Astrocyte of the spinal cord (primary cell): ENCODE results near the gene ZDHHC15.
"Not testable (repeated sequence)": the region's sequence is repeated elsewhere in the genome, so short reads cannot be mapped to it uniquely, and the experiment has no call there.

Source experiments
- DNase-seq: peaks from one replicate; pipeline ENCODE4 v3.0.0; 2011; ENCODE audit warnings: low read depth, low spot score
- H3K4me3 ChIP-seq: 2 replicates; pipeline ENCODE4 v1.5.1; 2011; ENCODE audit warnings: low read depth, mild to moderate bottlenecking, low read length, moderate library complexity
- in situ Hi-C: cut with HindIII; loops from 2 replicates; pipeline ENCODE4 v1.10.0; 2017; ENCODE audit warnings: low sequenced_read_pairs
- TF ChIP-seq, protein P1 (sequence below): IDR thresholded peaks from 2 replicates; pipeline ENCODE4 v1.5.1; 2012; ENCODE audit warnings: low read depth, mild to moderate bottlenecking, low read length, inconsistent platforms

ZDHHC15 gene

DNA sequence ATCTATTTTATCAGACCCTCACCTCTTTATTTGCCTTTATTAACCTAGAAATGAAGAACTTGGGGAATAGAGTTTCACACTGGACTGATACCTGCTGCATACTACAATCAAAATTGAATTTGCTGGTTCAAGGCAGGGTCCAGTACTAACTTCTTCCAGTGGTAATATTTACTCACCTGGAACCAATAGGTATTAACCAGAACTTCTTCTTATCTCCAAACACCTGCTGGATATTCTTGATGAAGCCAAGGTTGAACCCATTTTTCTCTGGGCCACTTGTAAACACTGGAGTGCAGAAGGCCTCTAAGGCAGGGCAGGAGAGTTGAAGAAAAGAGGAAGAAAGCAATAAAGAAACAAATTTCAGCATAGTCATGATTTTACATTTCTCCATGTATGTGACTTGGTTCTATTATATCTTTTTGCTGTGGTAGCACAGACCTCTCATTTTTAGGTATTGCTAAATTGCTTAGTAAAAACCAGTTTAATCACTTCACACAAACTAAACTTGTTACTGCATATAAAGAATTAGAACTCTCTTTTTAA lies 101.1 kb downstream of the ZDHHC15 start:
- TF ChIP-seq, protein P1, sequence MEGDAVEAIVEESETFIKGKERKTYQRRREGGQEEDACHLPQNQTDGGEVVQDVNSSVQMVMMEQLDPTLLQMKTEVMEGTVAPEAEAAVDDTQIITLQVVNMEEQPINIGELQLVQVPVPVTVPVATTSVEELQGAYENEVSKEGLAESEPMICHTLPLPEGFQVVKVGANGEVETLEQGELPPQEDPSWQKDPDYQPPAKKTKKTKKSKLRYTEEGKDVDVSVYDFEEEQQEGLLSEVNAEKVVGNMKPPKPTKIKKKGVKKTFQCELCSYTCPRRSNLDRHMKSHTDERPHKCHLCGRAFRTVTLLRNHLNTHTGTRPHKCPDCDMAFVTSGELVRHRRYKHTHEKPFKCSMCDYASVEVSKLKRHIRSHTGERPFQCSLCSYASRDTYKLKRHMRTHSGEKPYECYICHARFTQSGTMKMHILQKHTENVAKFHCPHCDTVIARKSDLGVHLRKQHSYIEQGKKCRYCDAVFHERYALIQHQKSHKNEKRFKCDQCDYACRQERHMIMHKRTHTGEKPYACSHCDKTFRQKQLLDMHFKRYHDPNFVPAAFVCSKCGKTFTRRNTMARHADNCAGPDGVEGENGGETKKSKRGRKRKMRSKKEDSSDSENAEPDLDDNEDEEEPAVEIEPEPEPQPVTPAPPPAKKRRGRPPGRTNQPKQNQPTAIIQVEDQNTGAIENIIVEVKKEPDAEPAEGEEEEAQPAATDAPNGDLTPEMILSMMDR: no peak
- in situ Hi-C loops: no loop called here

DNA sequence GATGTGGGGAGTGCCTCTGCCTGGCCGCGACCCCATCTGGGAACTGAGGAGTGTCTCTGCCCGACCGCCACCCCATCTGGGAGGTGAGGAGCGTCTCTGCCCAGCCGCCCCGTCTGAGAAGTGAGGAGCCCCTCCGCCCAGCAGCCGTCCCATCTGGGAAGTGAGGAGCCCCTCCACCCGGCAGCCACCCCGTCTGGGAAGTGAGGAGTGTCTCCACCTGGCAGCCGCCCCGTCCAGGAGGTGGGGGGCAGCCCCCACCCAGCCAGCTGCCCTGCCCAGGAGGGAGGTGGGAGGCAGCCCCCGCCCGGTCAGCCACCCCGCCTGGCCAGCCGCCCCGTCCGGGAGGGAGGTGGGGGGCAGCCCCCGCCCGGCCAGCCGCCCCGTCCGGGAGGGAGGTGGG lies 115.7 kb downstream of the ZDHHC15 start:
- in situ Hi-C loops, DNase-seq, H3K4me3 ChIP-seq: not testable (repeated sequence)

More for the DNA sequence above, 101.1 kb downstream of the ZDHHC15 start:
- no peak overlapping the region for H3K4me3 ChIP-seq
- no peak for DNase-seq

DNA sequence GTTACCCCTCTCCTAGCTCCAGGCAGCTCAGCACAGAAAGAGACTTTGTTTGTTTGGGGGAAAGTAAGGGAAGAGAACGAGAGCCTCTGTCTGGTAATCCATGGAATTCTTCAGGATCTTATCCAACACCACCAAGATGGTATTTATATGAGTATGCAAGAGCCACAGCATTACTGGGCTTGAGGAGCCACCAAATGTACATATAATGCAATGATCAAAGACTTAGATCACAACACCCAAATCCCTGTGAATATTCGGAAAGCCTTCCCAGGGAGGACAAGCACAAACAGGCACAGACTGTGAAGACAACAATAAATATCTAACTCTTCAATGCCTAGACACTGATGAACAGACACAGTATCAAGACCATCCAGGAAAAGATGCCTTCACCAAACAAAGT lies 132.4 kb downstream of the ZDHHC15 start:
- DNase-seq: no peak
- TF ChIP-seq, protein P1: no peak
- no peak overlapping the region for H3K4me3 ChIP-seq
- in situ Hi-C loops: no loop called here

DNA sequence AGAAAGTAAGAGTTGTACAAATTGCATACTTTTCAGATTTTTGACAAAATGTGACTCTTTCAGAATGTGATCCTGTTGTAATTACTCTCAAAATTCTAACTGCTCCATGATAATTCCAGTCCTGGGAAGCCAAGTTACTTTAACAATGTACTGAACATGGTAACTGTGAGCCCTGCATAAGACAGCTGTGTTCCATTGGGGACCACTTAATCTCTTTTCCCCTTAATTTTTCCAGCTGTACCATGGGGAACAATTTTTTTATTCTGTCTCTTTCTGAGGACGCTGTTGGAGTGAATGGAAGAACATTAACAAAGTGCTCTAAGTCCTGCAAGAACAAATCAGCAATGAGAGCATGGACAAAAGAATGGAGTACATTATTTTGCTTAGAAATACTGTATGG lies 153.1 kb downstream of the ZDHHC15 start:
- H3K4me3 ChIP-seq: no peak overlapping the region
- TF ChIP-seq, protein P1: no peak
- DNase-seq: no peak
- in situ Hi-C loops: no loop called here

DNA sequence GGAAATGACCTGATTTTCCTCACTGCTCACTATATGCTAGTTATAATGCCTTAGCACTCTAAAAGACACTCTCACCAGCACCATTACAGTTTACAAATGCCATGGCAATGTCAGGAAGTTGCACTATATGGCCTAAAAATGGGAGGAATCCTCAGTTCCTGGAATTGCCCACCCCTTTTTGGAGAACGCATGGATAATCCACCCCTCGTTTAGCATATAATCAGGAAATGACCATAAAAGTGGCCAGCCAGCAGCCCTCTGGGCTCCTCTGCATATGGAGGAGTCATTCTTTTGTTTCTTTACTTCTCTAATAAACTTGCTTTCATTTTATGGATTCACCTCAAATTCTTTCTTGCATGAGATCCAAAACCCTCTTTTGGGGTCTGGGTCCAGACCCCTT lies 156.0 kb downstream of the ZDHHC15 start:
- no peak overlapping the region for H3K4me3 ChIP-seq
- TF ChIP-seq, protein P1: no peak
- in situ Hi-C loops: no loop called here
- DNase-seq: no peak

DNA sequence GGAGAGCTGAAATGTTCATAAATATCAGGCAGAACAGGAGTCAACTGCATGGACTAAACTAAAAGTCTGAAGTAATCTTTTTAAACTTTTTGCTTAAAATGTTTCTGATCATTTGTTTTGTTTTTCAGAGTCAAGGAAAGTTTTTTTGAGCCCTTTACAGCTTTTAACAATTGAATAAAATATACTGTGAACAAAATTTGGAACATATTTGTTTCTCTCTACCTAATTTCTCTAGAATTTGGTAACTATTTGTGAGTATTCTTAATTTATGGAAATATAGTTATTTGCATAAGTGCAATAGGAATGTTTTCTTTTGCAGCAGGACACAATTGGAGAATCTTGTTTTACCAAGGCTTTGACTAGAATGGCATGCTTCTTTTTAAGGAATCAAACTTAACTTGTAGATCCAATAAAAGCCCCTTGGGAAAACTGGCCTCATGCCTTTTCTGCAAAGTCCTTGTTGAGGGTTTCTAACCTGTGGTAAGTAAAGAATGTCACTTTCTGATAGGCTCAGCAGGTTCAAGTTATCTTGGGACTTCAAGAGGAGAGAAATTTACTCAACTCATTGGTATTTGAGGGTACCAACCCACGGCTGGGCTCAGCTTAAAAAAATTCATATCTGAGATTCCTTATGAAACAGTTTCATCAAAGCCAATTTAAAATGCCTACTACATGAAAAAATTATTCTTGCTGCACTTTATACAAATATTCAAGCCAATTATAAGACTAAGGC lies 157.4 kb downstream of the ZDHHC15 start:
- TF ChIP-seq, protein P1: no peak
- DNase-seq: peak; percentile 2
- in situ Hi-C loops: no loop called here
- H3K4me3 ChIP-seq: no peak overlapping the region

DNA sequence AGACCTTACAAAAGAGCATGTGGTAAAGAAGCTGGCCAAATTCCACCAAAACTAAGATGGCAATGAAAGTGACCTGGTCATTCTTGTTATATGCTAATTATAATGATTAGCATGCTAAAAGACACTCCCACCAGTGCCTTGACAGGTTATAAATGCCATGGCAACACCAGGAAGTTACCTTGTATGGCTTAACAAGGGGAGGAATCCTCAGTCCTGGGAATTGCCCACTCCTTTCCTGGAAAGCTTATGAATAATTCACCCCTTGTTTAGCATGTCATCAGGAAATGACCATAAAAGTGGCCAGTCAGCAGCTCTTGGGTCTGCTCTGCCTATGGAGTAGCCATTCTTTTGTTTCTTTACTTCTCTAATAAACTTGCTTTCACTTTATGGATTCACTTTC lies 161.0 kb downstream of the ZDHHC15 start:
- no peak for DNase-seq

DNA sequence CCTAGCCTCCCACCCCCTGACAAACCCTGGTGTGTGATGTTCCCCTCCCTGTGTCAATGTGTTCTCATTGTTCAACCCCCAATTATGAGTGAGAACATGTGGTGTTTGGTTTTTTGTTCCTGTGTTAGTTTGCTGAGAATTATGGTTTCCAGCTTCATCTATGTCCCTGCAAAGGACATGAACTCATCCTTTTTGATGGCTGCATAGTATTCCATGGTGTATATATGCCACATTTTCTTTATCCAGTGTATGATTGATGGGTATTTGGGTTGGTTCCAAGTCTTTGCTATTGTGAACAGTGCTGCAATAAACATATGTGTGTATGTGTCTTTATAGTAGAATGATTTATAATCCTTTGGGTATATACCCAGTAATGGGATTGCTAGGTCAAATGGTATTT lies 174.2 kb downstream of the ZDHHC15 start:
- H3K4me3 ChIP-seq, in situ Hi-C loops, DNase-seq: not testable (repeated sequence)

More for the DNA sequence above, 161.0 kb downstream of the ZDHHC15 start:
- in situ Hi-C loops: no loop called here
- H3K4me3 ChIP-seq: no peak overlapping the region
- TF ChIP-seq, protein P1: no peak
